CD1c-positive myeloid dendritic cell (primary cell): ENCODE measurements around the gene CUX1.
A peak's percentile ranks its signal among the peaks of the same experiment; 100 is the strongest.

Experiments used
- DNase-seq: peaks from one replicate; pipeline ENCODE4 v3.0.0-alpha.2; 2016; ENCODE audit errors: extremely low spot score

CUX1 gene

DNA sequence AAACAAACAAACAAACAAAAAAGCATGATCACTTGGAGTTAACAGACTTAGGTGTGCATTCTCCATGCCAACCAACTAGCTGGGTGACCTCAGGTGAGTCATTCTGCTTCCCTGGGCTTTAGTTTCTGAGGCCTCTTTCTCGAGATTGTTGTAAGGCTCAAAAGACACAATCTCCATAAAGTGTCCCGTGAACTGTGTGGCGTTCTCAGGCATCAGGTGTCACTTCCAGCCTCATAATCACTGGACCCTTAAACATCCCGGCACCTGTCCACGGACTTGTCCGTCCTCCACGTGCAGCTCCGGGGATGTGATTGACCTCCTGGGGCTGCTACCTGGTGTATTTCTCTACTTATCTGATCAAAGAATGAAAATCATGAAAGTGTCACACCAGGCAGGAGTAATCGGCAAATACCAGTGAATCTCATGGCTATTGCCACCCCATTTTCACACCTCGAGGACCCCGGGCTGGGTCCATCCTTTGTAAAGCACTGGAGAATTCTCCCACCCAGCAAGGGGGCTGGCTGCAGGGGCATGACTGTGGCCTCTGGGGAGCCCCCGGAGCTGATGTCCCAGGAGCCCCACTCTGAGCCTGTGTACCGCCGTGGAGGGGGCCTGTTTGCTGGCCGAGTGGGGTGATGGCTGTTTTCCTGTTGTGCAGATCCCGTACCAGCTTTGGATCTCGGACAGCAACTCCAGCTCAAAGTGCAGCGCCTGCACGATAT is 279.4 kb downstream of the CUX1 start:
- no peak for DNase-seq

DNA sequence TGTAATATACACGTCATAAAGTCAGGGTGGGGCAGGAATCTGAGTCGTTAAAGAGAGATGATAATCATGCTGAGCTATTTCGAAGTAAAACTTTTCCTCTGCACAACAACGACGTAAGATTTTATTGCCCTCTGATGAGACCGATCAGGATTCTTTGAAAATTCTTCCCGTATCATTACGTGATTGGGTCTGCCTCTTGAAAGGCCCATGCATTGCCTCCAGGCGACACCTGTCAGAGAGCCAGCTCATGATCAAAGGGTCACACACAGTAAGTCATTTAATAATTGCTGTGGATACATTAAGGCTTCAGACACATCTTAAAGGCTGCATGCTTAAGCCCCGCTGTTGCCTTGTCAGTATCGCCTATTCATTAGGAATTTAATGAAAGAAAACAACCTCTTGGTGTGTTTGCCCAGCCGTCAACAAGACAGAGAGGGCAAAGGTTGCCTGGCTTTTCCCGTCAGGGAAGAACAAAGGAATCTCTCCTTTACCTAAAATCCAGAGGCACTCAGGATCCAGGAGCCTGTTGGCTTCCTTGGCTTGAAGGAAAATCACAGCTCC is 280.3 kb downstream of the CUX1 start:
- DNase-seq, result no peak

DNA sequence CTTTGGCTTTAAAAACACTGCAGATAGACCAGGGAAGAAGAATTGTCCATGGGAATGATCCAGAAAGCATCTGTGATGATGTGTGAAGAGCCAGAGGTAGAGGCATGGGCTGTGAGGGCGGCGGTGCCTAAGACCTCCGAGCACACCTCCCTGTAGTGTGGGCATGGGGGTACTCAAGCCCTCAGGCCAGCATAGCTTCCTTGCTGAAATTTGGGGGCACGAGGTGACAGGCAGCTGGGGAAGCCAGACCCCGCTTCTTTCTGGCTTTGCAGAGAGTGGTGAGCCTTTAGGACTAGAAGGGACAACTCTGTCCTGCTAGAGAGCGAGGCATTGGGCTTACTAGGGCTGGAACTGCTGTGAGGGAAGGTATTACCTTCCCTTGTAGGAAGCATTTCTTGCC is 281.6 kb downstream of the CUX1 start:
- no peak for DNase-seq

DNA sequence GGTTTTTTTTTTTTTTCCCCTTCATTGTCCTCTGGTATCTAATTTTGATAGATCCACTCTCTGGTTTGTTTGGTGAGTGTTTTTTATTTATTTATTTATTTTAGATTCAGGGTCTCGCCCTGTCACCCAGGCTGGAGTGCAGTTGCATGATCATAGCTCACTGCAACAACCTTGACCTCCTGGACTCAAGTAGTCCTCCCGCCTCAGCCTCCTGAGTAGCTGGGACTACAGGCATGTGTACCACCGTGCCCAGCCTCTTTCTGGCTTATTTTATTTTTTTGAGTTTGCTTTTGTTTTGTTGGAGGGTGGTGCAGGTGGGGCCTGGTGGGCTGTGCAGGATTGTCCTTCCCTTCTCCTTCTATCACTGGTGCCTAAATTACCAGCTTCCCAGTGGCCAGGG is 282.0 kb downstream of the CUX1 start:
- no peak for DNase-seq

DNA sequence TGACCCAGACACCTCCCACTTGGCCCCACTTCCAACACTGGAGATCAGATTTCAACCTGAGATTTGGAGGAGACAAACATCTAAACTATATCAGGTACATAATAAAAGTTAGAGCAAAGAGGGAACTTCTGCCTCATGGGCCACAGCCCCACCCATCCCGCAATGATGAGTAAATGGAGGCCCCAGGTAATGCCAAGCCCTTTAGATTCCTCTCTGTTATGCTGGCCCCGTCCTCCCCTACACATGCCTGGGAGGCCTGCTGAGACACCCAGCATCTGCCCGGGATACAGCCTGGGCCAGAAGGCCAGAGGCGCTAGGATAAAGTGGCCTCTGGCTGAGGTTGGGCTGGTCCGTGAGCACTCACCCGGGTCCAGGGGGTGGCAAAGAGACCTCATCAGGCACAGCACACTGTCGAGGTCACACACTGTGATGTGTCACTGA is 283.7 kb downstream of the CUX1 start:
- DNase-seq, result no peak

DNA sequence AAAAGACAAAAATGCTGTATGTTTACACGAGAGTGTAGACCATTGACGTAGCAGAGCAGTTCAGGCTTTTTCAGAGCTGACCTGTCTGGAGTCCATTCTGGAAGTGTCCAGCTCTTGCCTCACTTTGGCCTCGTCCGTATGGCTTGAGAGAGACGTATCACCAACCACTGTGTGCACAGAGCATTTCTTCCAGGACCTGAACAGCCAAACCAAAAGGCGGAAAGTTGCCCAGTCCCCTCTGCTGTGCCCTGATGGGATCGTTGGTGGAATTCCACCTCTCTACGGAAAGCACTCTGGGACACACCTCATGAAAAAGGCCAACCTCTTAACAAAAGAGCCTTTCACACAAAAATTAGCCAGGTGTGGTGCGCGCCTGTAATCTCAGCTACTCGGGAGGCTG is 284.5 kb downstream of the CUX1 start:
- no peak for DNase-seq

DNA sequence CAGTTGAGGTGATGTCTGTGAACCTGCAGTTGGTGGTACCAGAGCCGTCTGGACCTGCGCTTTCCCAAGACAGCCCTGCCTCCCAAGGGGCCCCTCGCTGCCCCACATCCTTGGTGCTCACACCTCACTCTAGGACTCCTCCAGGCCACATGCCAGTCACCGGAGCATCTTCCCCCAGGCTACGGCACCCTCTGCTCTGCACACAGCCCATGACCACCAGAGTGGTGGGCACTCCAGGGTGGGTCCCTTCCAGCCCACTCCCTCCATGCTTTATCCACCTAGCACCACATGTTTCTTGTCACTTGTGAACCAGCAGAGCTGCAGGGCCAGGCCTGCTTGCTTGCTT is 285.6 kb downstream of the CUX1 start:
- no peak for DNase-seq

DNA sequence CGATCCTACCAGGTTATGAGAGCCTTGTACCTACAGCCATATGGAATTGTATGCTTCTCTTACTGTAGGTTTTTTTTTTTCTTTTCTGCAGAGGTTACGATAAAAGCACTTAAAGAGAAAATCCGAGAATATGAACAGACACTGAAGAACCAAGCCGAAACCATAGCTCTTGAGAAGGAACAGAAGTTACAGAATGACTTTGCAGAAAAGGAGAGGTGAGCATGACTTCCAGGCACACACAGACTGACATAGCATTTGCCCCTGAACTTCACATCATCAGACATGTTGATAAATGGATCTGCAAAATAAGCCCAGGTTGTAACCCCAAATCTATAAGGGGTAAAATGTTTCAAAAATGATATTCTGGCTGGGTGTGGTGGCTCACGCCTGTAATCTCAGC is 286.8 kb downstream of the CUX1 start:
- DNase-seq, result no peak

DNA sequence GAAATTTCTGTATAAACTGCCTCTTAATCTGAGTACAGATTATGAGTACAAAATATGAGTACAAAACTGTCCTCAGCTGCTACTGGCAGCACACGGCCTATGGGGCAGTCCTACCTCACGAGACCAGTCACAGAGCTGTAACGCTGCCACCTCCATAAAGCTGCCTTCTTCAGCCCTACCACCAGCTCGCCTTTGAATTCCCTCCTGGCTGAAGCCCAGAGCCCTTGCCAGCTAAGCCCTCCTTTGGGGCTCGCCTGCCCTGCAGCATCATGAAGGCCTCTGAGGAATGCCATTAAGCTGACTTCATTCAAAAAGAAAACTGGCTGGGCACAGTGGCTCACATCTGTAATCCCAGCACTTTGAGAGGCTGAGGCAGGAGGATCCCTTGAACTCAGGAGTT is 289.2 kb downstream of the CUX1 start:
- DNase-seq, result no peak

DNA sequence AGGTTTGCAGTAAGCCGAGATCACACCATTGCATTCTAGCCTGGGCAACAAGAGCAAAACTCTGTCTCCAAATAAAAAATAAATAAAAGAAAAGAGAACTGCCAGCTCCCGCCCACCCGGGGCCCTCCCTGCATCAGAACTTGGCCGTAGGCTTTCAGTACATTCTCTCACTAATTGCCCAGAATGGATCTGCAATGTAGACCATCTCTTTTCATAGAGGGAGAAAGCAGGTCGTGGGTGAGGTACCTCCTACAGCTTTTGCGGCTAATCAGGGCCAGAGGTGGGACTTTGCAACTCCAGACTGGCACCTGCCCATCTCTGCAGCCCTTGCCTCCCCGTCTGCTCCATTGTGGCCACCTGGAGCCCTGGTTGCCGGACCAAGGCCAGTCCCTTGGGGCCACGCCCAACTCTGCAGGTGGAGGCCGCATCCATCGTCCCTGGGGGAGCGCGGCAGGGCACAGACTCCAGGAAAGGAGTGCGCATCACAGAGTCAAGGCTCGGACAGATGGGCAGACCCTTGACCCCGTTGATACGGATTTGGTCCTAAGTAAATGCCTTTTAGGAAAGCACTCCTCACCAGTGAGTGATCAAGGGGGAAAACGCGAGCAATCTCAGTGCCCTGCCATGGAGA is 290.2 kb downstream of the CUX1 start:
- no peak for DNase-seq

DNA sequence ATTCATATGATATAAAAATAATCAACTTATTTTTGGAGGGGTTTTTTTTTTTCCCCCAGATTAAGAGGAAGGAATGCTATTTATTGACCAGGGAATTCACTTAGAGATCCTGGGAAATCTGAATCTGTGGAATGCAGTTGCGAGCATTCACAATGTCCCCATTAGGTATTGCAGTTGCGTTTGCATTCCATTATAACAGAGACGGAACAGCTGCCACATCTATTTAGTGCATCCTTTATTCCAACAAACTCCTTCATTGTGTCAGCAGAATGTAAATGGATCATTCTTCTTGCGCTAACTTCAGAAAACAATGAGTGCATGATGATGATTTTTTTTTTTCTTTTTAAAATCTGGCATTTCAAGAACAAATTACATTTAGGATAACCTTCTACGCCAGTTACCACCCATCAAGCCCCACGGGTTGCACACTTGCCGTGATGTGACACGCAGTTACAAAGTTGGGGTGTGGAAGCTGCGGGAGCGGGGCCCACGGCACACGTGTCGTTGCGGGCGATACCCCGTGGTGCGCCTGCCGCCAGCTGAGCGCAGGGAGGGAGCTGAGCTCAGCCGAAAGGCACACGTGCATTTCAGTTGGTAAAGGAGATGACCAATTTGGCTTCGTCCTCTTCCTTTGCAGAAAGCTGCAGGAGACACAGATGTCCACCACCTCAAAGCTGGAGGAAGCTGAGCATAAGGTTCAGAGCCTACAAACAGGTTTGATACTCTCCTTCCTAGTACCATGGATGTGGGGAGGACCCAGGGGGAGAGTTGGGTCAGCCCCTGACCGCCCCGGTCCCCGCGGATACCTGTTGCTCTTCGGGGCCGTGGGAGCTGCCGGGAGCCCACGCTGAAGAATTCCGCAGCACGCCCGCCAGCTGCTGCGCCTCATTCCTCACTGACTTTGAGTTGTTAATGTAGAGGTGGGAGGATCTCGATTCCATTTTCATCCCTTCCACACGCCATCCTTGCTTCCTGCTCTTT is 293.9 kb downstream of the CUX1 start:
- no peak for DNase-seq

DNA sequence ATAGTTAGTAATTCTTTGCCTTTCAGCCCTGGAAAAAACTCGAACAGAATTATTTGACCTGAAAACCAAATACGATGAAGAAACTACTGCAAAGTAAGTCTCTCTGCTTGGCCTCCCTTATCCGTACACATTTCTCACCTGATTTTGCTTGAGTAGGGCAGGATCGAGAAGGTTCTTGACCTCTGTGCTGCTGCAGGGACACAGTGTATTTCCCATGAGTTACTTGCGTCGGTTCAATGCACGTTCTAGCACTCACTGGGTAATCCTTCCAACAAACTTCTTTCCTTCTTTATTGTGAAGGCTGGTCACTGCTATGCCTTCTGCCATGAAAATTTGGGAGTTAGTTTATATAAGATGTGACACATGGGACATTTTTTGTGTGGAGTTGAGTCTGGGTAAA is 297.8 kb downstream of the CUX1 start:
- DNase-seq, result no peak

DNA sequence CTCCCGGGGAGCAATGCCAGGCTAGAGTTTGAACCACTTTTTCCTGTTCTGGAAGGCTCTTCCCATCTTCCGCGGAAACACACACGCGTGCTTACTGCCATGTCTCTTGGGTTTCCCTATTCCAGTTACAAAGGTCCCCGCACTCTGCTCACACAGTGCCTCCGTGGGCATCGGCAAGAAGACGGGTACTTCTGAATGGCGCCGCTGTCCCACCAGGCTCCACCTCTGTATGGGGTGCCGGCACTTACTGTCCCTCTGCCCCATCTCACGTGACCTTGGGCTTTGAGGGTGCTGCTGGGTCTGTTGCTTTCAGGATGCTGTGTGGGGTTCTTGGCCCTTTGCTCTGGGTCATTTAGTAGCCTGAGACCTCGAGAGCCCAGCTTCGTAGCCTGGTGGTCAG is 298.5 kb downstream of the CUX1 start:
- DNase-seq, result no peak

DNA sequence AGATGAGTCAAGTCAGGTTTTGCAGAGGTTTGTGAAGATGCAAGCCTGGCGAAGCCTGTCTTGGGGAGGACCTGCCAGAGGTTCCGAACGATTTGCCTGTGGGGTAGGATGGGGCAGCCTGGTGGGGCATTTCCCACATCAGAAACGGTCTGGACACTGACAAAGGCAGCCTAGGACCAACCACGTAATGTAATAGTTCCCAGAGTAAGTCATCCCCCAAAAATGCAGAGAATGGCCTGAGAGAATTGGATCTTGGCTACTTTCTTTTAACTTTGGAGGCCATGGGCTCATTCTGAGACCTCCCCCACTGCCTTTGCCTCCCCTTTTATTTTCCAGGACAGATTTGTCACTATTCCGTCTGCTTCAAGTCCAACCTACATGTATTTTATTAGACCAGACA is 300.3 kb downstream of the CUX1 start:
- DNase-seq, result no peak

DNA sequence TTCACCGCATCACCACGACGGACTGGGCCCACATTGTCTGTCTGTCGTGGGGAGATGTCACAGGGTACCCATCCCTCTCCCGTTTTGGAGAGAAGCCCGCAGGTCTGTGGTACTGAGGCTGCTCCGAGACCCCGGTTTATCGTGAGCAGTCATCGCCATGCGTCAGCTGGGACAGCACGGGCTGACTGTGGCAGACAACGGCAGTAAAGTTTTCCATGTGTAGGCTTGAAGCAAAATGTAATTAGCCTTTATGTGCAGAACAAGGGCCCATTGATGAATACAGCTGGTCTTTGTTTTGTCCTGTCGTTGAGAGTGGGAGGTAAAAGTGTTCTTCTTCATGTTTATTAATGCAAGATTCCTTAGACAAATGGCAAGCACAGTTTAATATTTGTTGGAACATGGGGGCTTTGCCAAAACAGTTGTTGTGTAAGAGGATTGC is 301.8 kb downstream of the CUX1 start:
- no peak for DNase-seq

DNA sequence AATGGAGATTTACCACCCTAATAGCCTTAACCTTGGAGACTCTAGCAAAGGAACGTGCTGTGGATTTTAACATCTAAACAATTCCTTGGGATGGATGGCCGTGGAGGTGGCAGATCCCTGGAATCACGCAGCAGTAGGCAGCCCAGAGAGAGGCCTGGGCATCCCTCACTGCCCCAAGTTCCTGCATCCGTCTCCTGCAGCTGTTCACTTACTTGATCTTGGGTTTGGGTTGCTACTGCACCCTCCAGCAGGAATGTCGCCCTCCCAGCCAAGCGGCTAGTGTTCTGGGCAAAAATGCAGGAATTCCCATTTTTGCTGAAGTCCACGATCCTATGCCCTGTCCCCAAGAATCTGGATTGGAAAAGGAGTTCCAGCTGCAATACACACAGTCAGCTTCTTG is 302.5 kb downstream of the CUX1 start:
- DNase-seq, result no peak

DNA sequence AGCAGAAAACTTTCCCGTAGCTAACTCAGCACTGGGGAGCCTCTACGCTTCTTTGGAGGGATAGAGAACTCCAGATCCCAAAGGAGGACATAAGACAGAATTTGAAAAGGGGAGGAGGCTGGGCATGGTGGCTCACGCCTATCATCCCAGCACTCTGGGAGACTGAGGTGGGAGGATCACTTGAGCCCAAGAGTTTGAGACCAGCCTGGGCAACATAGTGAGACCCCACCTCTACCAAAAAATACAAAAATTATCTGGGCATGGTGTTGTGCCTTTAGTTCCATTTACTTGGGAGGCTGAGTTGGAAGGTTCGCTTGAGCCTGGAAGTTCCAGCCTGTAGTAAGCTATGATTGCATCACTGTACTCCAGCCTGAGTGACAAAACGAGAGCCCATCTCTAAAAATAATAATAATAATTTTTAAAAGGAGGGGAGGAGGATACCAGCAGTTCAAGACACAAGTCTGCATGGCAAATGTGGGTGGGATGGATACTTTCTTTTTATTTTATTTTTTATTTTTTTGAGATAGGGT is 303.3 kb downstream of the CUX1 start:
- no peak for DNase-seq

DNA sequence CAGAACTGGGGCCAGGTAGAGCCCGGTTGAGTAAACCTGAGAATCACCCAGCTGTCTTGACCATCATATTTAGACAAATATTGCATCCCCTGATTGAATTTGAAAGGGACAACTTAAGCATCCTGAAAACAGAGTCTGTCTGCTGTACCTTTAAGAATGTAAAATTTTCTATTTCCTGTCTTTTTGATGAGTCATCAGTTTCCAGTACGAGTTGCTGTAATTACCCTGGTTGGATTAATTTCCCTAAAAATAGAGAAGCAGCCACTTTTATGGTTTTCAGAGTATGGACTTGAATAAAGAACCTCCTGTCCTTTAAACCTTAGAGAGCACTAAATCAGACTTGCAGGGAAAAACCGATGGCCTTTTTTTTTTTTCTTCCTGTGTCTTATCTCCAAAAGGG is 304.6 kb downstream of the CUX1 start:
- peak; percentile 55 for DNase-seq

DNA sequence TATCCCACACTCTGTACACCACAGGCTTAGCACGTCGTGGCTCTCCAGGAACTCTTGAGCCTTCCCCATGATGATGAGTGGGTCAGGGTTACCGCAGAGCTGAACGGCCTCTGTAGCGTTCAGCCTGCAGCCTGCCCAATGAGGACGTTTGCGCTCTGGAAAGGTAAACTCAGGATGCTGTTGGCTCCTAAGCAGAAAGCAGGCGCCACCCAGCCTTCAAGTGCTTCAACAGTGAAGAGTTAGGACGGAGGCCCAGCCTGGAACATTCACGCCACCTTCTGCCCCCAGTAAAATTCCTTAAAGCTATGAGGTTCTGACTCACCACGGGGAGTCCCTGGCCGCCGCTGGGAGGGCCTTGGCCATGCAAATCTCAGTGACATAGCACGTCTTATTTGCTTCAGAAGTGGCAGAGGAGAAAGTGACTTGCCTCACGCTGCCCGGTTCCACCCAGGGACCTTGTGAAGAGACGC is 307.7 kb downstream of the CUX1 start:
- DNase-seq, result no peak

DNA sequence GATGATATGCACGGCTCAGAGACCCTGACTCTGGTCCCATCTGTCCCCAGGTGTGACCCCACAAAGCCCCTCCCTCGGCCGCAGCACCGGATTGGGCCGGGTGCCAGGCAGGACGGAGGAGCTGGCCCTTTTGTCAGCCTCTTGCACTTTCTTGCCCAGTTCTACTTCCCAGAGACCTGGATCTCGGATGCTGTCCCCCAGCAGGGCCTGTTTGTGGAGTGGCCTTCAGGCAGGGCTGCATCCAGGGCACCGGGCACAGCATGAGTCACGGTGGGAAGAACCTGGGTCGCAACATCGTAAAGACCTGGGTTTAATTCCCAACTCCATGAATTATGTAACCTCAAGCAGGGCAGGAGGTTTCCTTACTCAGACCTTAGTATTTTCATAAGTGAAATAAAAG is 310.9 kb downstream of the CUX1 start:
- no peak for DNase-seq

DNA sequence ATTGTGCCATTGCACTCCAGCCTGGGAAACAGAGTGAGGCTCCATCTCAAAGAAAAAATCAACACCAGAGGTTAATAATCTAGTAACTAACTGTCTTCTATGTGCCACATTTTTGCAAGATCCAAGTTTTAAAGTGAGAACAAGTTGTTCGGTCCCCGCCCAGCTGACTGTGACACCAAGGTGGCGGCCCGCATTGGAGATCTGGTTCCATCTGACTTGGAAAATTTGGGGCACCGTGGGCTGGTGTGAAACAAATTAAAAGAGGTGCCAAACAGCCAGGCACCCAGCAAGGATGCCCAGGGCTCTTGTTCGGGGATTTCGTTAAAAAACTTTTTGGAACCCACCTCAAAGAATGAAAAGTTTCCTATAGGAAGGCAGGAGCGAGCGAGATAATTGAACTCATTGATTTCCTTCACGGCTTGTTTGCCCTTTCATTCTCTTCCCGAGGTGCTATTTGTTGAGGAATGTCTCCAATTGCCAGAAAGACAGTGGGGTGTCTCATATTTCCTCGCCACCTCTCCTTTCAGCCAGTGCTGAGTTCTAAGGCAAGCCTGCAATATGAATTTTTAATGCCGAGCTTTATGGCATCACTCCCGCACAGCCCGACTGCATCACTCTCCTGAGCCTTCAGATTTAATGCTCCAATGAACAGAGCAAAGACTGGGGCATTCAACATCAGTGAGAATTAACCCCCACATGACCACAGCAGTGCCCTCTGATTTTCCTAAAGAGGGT is 312.4 kb downstream of the CUX1 start:
- no peak for DNase-seq
